CD14-positive monocyte (primary cell): ENCODE data around the gene SHROOM3. TPM values are rescaled to one million over a fixed set of nuclear protein-coding genes. Genes with fewer than 3 reads are reported as not detected.

ENCODE experiments used
- DNase-seq, 3 donors: peaks; one replicate each; pipeline ENCODE4 v3.0.0-alpha.2; 2011 to 2022
- H2AFZ ChIP-seq: 2 replicates; pipeline ENCODE4 v1.6.0; 2012; ENCODE audit warnings: mild to moderate bottlenecking, low read depth, low read length, inconsistent platforms; ENCODE audit not compliant: insufficient read depth, poor library complexity, severe bottlenecking
- H3K27ac ChIP-seq, 2 donors: 1 replicate in 1 of 2; 2 replicates in 1 of 2; pipeline ENCODE4 v1.5.1; 2012 to 2013; ENCODE audit warnings: low read length in 2 of 2, control low read depth in 1 of 2, inconsistent platforms in 1 of 2, low read depth in 1 of 2, mild to moderate bottlenecking in 1 of 2
- H3K27me3 ChIP-seq, 2 donors: one replicate each; pipeline versions ENCODE4 v1.6.0 to v1.6.1; 2011 to 2013; ENCODE audit warnings: low read length in 2 of 2; ENCODE audit not compliant: control insufficient read depth in 2 of 2, insufficient read depth in 2 of 2
- H3K36me3 ChIP-seq, 2 donors: replicated peaks in 1 of 2; 1 replicate in 1 of 2; 2 replicates in 1 of 2; pipeline versions ENCODE4 v1.5.1 to v1.6.1; 2012 to 2013; ENCODE audit warnings: low read length in 2 of 2, control low read depth in 1 of 2, inconsistent platforms in 1 of 2, mild to moderate bottlenecking in 1 of 2; ENCODE audit not compliant: insufficient read depth in 2 of 2, control insufficient read depth in 1 of 2
- H3K4me1 ChIP-seq, 2 donors: 1 replicate in 1 of 2; 2 replicates in 1 of 2; pipeline versions ENCODE4 v1.5.1 to v1.6.1; 2012 to 2013; ENCODE audit warnings: low read length in 2 of 2, control low read depth in 1 of 2, inconsistent platforms in 1 of 2, mild to moderate bottlenecking in 1 of 2, moderate library complexity in 1 of 2; ENCODE audit not compliant: insufficient read depth in 2 of 2, control insufficient read depth in 1 of 2
- H3K4me2 ChIP-seq: replicated peaks from 2 replicates; pipeline ENCODE3; 2012; ENCODE audit warnings: low read length, moderate library complexity, mild to moderate bottlenecking; ENCODE audit not compliant: poor library complexity, severe bottlenecking; ENCODE audit errors: extremely low read depth
- H3K4me3 ChIP-seq, 3 experiments: fragments of 200-600 bp in 1 of 3; sonication (generic) in 1 of 3; replicated peaks in 1 of 3; 1 replicate in 2 of 3; 2 replicates in 1 of 3; pipeline ENCODE4 v1.5.1; 2011 to 2013; ENCODE audit warnings: low read length in 3 of 3, mild to moderate bottlenecking in 3 of 3, control low read depth in 2 of 3, low read depth in 2 of 3, inconsistent platforms in 1 of 3, moderate library complexity in 1 of 3
- H3K79me2 ChIP-seq: 2 replicates; pipeline ENCODE4 v1.6.0; 2012; ENCODE audit warnings: mild to moderate bottlenecking, control low read depth, inconsistent platforms, low read length, moderate library complexity; ENCODE audit not compliant: insufficient read depth
- H3K9ac ChIP-seq: 2 replicates; pipeline ENCODE4 v1.6.0; 2017; ENCODE audit warnings: low read length, mild to moderate bottlenecking; ENCODE audit not compliant: insufficient read depth, poor library complexity, severe bottlenecking
- H3K9me3 ChIP-seq, 2 donors: replicated peaks in 1 of 2; 1 replicate in 1 of 2; 2 replicates in 1 of 2; pipeline versions ENCODE4 v1.5.1 to v1.6.1; 2012 to 2013; ENCODE audit warnings: low read length in 2 of 2, control low read depth in 1 of 2; ENCODE audit not compliant: control insufficient read depth in 1 of 2, insufficient read depth in 1 of 2
- H4K20me1 ChIP-seq: 2 replicates; pipeline ENCODE4 v1.6.0; 2012; ENCODE audit warnings: mild to moderate bottlenecking, low read length, control low read depth, moderate library complexity; ENCODE audit not compliant: insufficient read depth
- H3K27ac Mint-ChIP-seq, 7 donors: one replicate each; pipeline ENCODE4 v1.8.0; 2020; ENCODE audit warnings: mild to moderate bottlenecking in 7 of 7, mixed read lengths in 7 of 7, moderate library complexity in 6 of 7, inconsistent platforms in 2 of 7
- H3K27me3 Mint-ChIP-seq, 3 donors: one replicate each; pipeline ENCODE4 v1.8.0; 2021 to 2022; ENCODE audit warnings: low read depth in 3 of 3, mild to moderate bottlenecking in 3 of 3, mixed read lengths in 3 of 3, moderate library complexity in 3 of 3, inconsistent platforms in 1 of 3
- H3K36me3 Mint-ChIP-seq, 2 donors: one replicate each; pipeline ENCODE4 v1.8.0; 2020; ENCODE audit warnings: mixed read lengths in 2 of 2, inconsistent platforms in 1 of 2, mild to moderate bottlenecking in 1 of 2
- H3K4me1 Mint-ChIP-seq: one replicate; pipeline ENCODE4 v1.8.0; 2020; ENCODE audit warnings: mild to moderate bottlenecking, mixed read lengths
- H3K4me3 Mint-ChIP-seq, 2 donors: one replicate each; pipeline ENCODE4 v1.8.0; 2020; ENCODE audit warnings: mild to moderate bottlenecking in 2 of 2, mixed read lengths in 2 of 2, moderate library complexity in 1 of 2
- H3K9me3 Mint-ChIP-seq, 7 donors: one replicate each; pipeline ENCODE4 v1.8.0; 2020 to 2022; ENCODE audit warnings: mixed read lengths in 7 of 7, mild to moderate bottlenecking in 6 of 7, moderate library complexity in 6 of 7, inconsistent platforms in 2 of 7
- WGBS: methylation state at CpG from one replicate; pipeline ENCODE4 v1.1.5; 2013; ENCODE audit warnings: missing lambda C conversion rate; ENCODE audit not compliant: insufficient coverage; 5-methylcytosine and 5-hydroxymethylcytosine counted together
- intact Hi-C, 2 donors: fragments of 100-400 bp; cut with micrococcal nuclease; formaldehyde crosslinking; loops; one replicate each; pipeline versions ENCODE4 v1.15.0 to v1.15.1; 2023
- polyA plus RNA-seq, 3 donors: library from polyadenylated mRNA; depleted of rRNA in 1 of 3; unstranded in 2 of 3; stranded (reverse) in 1 of 3; fragments of 300-500 nt in 2 of 3; fragments of >200 nt in 1 of 3; fragmentation: Illumina TruSeq in 2 of 3; gene quantifications; 1 replicate in 2 of 3; 2 replicates in 1 of 3; pipeline ENCODE4 v1.2.3, GENCODE V29; 2012 to 2021
- TF ChIP-seq, protein P1 (sequence below): fragments of 200-600 bp; IDR thresholded peaks from one replicate; pipeline ENCODE4 v1.8.0; 2022; ENCODE audit warnings: antibody characterized with exemption, mild to moderate bottlenecking

Gene SHROOM3
- polyA plus RNA-seq, 3 donors: not detected

DNA sequence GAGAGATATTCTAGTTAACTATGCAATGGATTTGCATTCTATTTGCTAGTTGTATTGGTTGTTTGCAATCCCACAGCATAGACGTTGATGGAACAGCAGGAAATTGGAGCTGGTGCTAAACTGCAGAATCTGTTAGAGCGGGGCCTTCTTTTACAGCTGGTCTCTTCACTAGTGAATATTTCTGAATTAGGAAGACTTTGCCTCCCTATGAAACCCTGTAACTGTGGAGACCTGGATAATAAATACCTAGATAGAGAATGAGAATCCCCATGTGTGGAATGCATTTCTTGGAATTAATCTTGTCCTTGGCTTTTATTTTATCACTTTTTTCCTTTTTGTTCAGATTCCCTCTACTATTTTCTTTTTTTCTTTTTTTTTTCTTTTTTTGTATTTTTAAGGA is 109.7 kb downstream of the SHROOM3 start:
- Histone ChIP-seq H2AFZ (no peak overlapping the region), H3K27me3 (no peaks in the 10 kb centered on the region), H3K4me3 (no peak overlapping the region), H3K4me2 (no peak overlapping the region), H3K9ac (no peak overlapping the region), H3K27ac (no peak overlapping the region), H3K9me3 (no peaks in the 10 kb centered on the region), H3K36me3 (no peaks in the 10 kb centered on the region), H3K79me2 (no peaks in the 10 kb centered on the region), H4K20me1 (no peaks in the 10 kb centered on the region), H3K4me1 (no peaks in the 10 kb centered on the region)
- TF ChIP-seq, protein P1, sequence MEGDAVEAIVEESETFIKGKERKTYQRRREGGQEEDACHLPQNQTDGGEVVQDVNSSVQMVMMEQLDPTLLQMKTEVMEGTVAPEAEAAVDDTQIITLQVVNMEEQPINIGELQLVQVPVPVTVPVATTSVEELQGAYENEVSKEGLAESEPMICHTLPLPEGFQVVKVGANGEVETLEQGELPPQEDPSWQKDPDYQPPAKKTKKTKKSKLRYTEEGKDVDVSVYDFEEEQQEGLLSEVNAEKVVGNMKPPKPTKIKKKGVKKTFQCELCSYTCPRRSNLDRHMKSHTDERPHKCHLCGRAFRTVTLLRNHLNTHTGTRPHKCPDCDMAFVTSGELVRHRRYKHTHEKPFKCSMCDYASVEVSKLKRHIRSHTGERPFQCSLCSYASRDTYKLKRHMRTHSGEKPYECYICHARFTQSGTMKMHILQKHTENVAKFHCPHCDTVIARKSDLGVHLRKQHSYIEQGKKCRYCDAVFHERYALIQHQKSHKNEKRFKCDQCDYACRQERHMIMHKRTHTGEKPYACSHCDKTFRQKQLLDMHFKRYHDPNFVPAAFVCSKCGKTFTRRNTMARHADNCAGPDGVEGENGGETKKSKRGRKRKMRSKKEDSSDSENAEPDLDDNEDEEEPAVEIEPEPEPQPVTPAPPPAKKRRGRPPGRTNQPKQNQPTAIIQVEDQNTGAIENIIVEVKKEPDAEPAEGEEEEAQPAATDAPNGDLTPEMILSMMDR: no peak
- H3K9me3 Mint-ChIP-seq: no peaks in the 10 kb centered on the region
- no peak for DNase-seq
- no peak overlapping the region for H3K4me3 Mint-ChIP-seq
- intact Hi-C loops: no loop called here
- no peaks in the 10 kb centered on the region for H3K36me3 Mint-ChIP-seq
- 0% methylated on average over 1 of the region's 2 CpGs for WGBS
- H3K4me1 Mint-ChIP-seq: no peaks in the 10 kb centered on the region
- H3K27me3 Mint-ChIP-seq: peaks cover 0 to 2% (median 1%) of the 10 kb centered on the region in 3 donors
- H3K27ac Mint-ChIP-seq: no peak overlapping the region

DNA sequence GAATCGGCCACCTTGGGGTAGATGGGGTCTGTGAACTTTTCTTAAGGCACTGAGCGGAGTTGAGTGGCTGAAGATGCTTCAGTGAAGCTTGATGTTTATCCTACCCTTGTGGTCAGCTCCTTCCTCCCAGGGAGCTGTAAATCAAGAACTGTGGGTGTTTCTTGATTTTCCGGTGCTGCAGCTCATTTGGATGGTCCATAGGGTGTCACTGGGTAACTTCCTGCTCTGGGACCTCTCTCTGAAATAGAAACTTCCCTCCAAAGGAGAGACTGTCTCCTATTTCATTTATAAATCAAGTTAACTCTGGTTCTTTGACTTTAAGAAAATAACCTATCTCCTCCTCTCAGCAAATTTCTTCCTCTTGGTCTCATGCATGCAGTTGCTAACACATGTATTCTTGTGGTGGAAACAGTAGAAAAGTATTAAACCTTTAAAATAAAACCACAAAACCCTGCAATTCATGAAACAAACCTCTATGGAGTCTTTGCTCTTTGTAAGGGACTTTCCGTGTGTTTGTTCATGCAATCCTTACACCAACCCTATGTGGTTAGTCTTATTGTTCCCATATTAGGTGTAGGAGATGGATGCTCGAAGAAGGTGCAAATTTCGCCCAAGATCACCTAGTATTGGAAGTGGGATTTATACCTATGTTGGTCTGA is 110.3 kb downstream of the SHROOM3 start:
- Histone ChIP-seq H3K79me2 (no peaks in the 10 kb centered on the region), H3K9me3 (no peaks in the 10 kb centered on the region), H4K20me1 (no peaks in the 10 kb centered on the region), H3K4me2 (no peak overlapping the region), H3K36me3 (no peaks in the 10 kb centered on the region), H3K4me3 (no peak overlapping the region), H3K4me1 (no peaks in the 10 kb centered on the region), H2AFZ (no peak overlapping the region), H3K27me3 (no peaks in the 10 kb centered on the region), H3K27ac (no peak overlapping the region), H3K9ac (no peak overlapping the region)
- TF ChIP-seq, protein P1: no peak
- no peaks in the 10 kb centered on the region for H3K4me1 Mint-ChIP-seq
- no CpG with 5 or more reads among the region's 6 CpGs for WGBS
- H3K9me3 Mint-ChIP-seq: no peaks in the 10 kb centered on the region
- no peaks in the 10 kb centered on the region for H3K36me3 Mint-ChIP-seq
- no peak for DNase-seq
- H3K27ac Mint-ChIP-seq: no peak overlapping the region
- intact Hi-C loops: no loop called here
- H3K27me3 Mint-ChIP-seq: peaks cover 0 to 2% (median 1%) of the 10 kb centered on the region in 3 donors
- no peak overlapping the region for H3K4me3 Mint-ChIP-seq
